Measurements from ENCODE around the gene TNIP2. TPM values are rescaled to one million over a fixed set of nuclear protein-coding genes. Genes with fewer than 3 reads are reported as not detected.
A peak's percentile ranks its signal among the peaks of the same experiment; 100 is the strongest.

TNIP2 gene
- total and polyA plus RNA-seq, 2 of the 13 experiments (the other 11 are each of a cell fraction or from before 2014, with no cell fraction given) = 25.6 to 38.0 TPM

- no peak for TF ChIP-seq MAF1 (CRISPR knock-in tag; IDR thresholded peaks at IDR 0.05; ENCODE audit: borderline replicate concordance)
- no peak for TF ChIP-seq KDM5A (IDR thresholded peaks at IDR 0.05; ENCODE audit: borderline replicate concordance, low read length)
- TF ChIP-seq CC2D1A (CRISPR knock-in tag; IDR thresholded peaks at IDR 0.05) = no peak
- TF ChIP-seq JDP2 (CRISPR knock-in tag; IDR thresholded peaks at IDR 0.05; ENCODE audit: borderline replicate concordance) = no peak
- no peak for TF ChIP-seq ATM (IDR thresholded peaks at IDR 0.05; ENCODE audit: borderline replicate concordance)
- TF ChIP-seq HOXA3 (CRISPR knock-in tag; IDR thresholded peaks at IDR 0.05) = peak; percentile 78
- no peak for TF ChIP-seq HNF4A (CRISPR knock-in tag; IDR thresholded peaks at IDR 0.05)
- TF ChIP-seq RARA (CRISPR knock-in tag; IDR thresholded peaks at IDR 0.05) = 0 out of 2 replicates have a peak, but pooled peaks have one; percentile 18
- TF ChIP-seq ZBTB4 (CRISPR knock-in tag; IDR thresholded peaks at IDR 0.05; ENCODE audit: borderline replicate concordance) = no peak
- no peak for TF ChIP-seq TBL1XR1 (IDR thresholded peaks at IDR 0.05; ENCODE audit: borderline replicate concordance, low read length, partially characterized antibody)
- no peak for TF ChIP-seq ISX (CRISPR knock-in tag; conservative IDR thresholded peaks at IDR 0.05)
- no peak for TF ChIP-seq SIN3B (IDR thresholded peaks at IDR 0.05; ENCODE audit: low read length)
- no peak for TF ChIP-seq ZNF282 (IDR thresholded peaks at IDR 0.05; ENCODE audit: partially characterized antibody)
- no peak for TF ChIP-seq SUZ12 (IDR thresholded peaks at IDR 0.05; ENCODE audit: low read depth, low read length)
- TF ChIP-seq SMC3 (IDR thresholded peaks at IDR 0.05; ENCODE audit: low read length) = no peak
- no peak for TF ChIP-seq JARID2 (CRISPR knock-in tag; IDR thresholded peaks at IDR 0.05; ENCODE audit: insufficient replicate concordance)
- no peak for TF ChIP-seq SNAPC5 (CRISPR knock-in tag; IDR thresholded peaks at IDR 0.05; ENCODE audit: borderline replicate concordance)
- peak; percentile 64; the same call in 1 of the 2 replicates for TF ChIP-seq ARHGAP35 (CRISPR knock-in tag; IDR thresholded peaks at IDR 0.05; ENCODE audit: borderline replicate concordance)
- no peak for TF ChIP-seq RNF219 (CRISPR knock-in tag; IDR thresholded peaks at IDR 0.05)
- no peak for TF ChIP-seq GFI1 (CRISPR knock-in tag; IDR thresholded peaks at IDR 0.05; ENCODE audit: borderline replicate concordance)
- no peak for TF ChIP-seq SP1 (IDR thresholded peaks at IDR 0.05)
- TF ChIP-seq SP1 (CRISPR knock-in tag; IDR thresholded peaks at IDR 0.05) = peak; percentile 43
- no peak for TF ChIP-seq FOXA3 (CRISPR knock-in tag; IDR thresholded peaks at IDR 0.05)
- TF ChIP-seq IRF9 (CRISPR knock-in tag; IDR thresholded peaks at IDR 0.05; ENCODE audit: borderline replicate concordance) = no peak; the same call in 1 of the 2 replicates
Observed at GRCh38 chr4:2755821-2756690, at the start of gene TNIP2 (continued).
